ENCODE results near the gene CCDC124.
"Not testable (repeated sequence)": the region's sequence is repeated elsewhere in the genome, so short reads cannot be mapped to it uniquely, and the experiment has no call there.

Gene CCDC124

GRCh38 chr19:17932485-17933338 lies at the start of gene CCDC124:
TSS of gene CCDC124 (plus strand) at chr19:17933015. CDS start at chr19:17936421, 3,406 bp downstream.
- H3K27ac ChIP-seq (ENCODE audit: low read length), result peak within 1 kb of the TSS; percentile 71
- no peaks in the 10 kb centered on the region for H3K27me3 ChIP-seq (ENCODE audit: low read depth, low read length)
- H3K9me3 ChIP-seq (ENCODE audit: insufficient read depth, low read length), result no peaks in the 10 kb centered on the region
- H3K4me3 ChIP-seq (ENCODE audit: low read length), result peak within 1 kb of the TSS; percentile 84
- H3K4me2 ChIP-seq (ENCODE audit: low read length), result peak within 1 kb of the TSS; percentile 83
- H3K36me3 ChIP-seq (replicated peaks; ENCODE audit: low read depth, low read length), result peaks cover 3% of the 10 kb centered on the region
- H3K9ac ChIP-seq (ENCODE audit: low read length), result peak within 1 kb of the TSS; percentile 82
- peaks cover 32% of the 10 kb centered on the region for H3K4me1 ChIP-seq (ENCODE audit: low read length)
- peak within 1 kb of the TSS; percentile 97 for H2AFZ ChIP-seq (ENCODE audit: low read depth, low read length)
- H4K20me1 ChIP-seq (ENCODE audit: insufficient read depth, low read length), result no peaks in the 10 kb centered on the region
- peaks cover 21% of the 10 kb centered on the region for H3K79me2 ChIP-seq (ENCODE audit: low read length)
- no peak for TF ChIP-seq EZH2phosphoT487 (IDR thresholded peaks at IDR 0.05; ENCODE audit: low read depth)
- TF ChIP-seq CTCF (IDR thresholded peaks at IDR 0.05; ENCODE audit: low read depth, low read length), result peak; percentile 99

- Histone ChIP-seq H3K9ac (ENCODE audit: low read length) (no peak overlapping the region), H4K20me1 (ENCODE audit: insufficient read depth, low read length) (no peaks in the 10 kb centered on the region), H3K79me2 (ENCODE audit: low read length) (no peaks in the 10 kb centered on the region), H3K36me3 (replicated peaks; ENCODE audit: low read depth, low read length) (no peaks in the 10 kb centered on the region), H3K27me3 (ENCODE audit: low read depth, low read length) (peaks cover 31% of the 10 kb centered on the region), H3K9me3 (ENCODE audit: insufficient read depth, low read length) (no peaks in the 10 kb centered on the region), H3K27ac (ENCODE audit: low read length) (no peak overlapping the region), H3K4me2 (ENCODE audit: low read length) (peak overlapping the region; percentile 60), H3K4me3 (ENCODE audit: low read length) (no peak overlapping the region), H3K4me1 (ENCODE audit: low read length) (peaks cover 43% of the 10 kb centered on the region), H2AFZ (ENCODE audit: low read depth, low read length) (no peak overlapping the region)
- TF ChIP-seq EZH2phosphoT487 (IDR thresholded peaks at IDR 0.05; ENCODE audit: low read depth), result no peak
- no peak for TF ChIP-seq CTCF (IDR thresholded peaks at IDR 0.05; ENCODE audit: low read depth, low read length)
Observed at GRCh38 chr19:17883627-17884410, 49.0 kb upstream of the CCDC124 start.

GRCh38 chr19:17886515-17886914 lies 46.3 kb upstream of the CCDC124 start:
- TF ChIP-seq CTCF (IDR thresholded peaks at IDR 0.05; ENCODE audit: low read depth, low read length), result no peak
- no peak for TF ChIP-seq EZH2phosphoT487 (IDR thresholded peaks at IDR 0.05; ENCODE audit: low read depth)
- peak overlapping the region; percentile 38 for H3K27ac ChIP-seq (ENCODE audit: low read length)
- no peaks in the 10 kb centered on the region for H3K9me3 ChIP-seq (ENCODE audit: insufficient read depth, low read length)
- H2AFZ ChIP-seq (ENCODE audit: low read depth, low read length), result no peak overlapping the region
- peaks cover 43% of the 10 kb centered on the region for H3K4me1 ChIP-seq (ENCODE audit: low read length)
- no peak overlapping the region for H3K9ac ChIP-seq (ENCODE audit: low read length)
- no peaks in the 10 kb centered on the region for H3K36me3 ChIP-seq (replicated peaks; ENCODE audit: low read depth, low read length)
- peak overlapping the region; percentile 60 for H3K4me2 ChIP-seq (ENCODE audit: low read length)
- no peak overlapping the region for H3K4me3 ChIP-seq (ENCODE audit: low read length)
- no peaks in the 10 kb centered on the region for H3K79me2 ChIP-seq (ENCODE audit: low read length)
- H4K20me1 ChIP-seq (ENCODE audit: insufficient read depth, low read length), result no peaks in the 10 kb centered on the region
- H3K27me3 ChIP-seq (ENCODE audit: low read depth, low read length), result peaks cover 20% of the 10 kb centered on the region

GRCh38 chr19:17887221-17887620 lies 45.6 kb upstream of the CCDC124 start:
- H2AFZ ChIP-seq (ENCODE audit: low read depth, low read length); H3K27ac ChIP-seq (ENCODE audit: low read length); H3K79me2 ChIP-seq (ENCODE audit: low read length); H3K9me3 ChIP-seq (ENCODE audit: insufficient read depth, low read length); H3K36me3 ChIP-seq (replicated peaks; ENCODE audit: low read depth, low read length); H3K4me3 ChIP-seq (ENCODE audit: low read length); H3K9ac ChIP-seq (ENCODE audit: low read length); H4K20me1 ChIP-seq (ENCODE audit: insufficient read depth, low read length): not testable (repeated sequence)
- peaks cover 43% of the 10 kb centered on the region for H3K4me1 ChIP-seq (ENCODE audit: low read length)
- H3K4me2 ChIP-seq (ENCODE audit: low read length), result peak overlapping the region; percentile 60
- H3K27me3 ChIP-seq (ENCODE audit: low read depth, low read length), result peaks cover 18% of the 10 kb centered on the region
